Common myeloid progenitor, CD34-positive (primary cell): ENCODE data around the gene MUTYH. TPM values are rescaled to one million over a fixed set of nuclear protein-coding genes. Genes with fewer than 3 reads are reported as not detected.
A peak's percentile ranks its signal among the peaks of the same experiment; 100 is the strongest.
"Not testable (repeated sequence)": the region's sequence is repeated elsewhere in the genome, so short reads cannot be mapped to it uniquely, and the experiment has no call there.

Source experiments
- CTCF ChIA-PET: fragments of 350-600 bp; sonication (Branson Sonifier 250); formaldehyde crosslinking; loops from one replicate; lab custom pipeline; 2021; ENCODE audit warnings: antibody characterized with exemption; lab: Charles Lee
- POLR2A ChIA-PET: fragments of 350-600 bp; sonication (Branson Sonifier 250); formaldehyde crosslinking; loops from one replicate; lab custom pipeline; 2021; ENCODE audit warnings: antibody characterized with exemption; lab: Charles Lee
- DNase-seq, 3 donors: peaks; one replicate each; pipeline versions ENCODE4 v3.0.0 to v3.0.0-alpha.2; 2013
- H3K27ac ChIP-seq, 2 experiments: 1 replicate in 1 of 2; 2 replicates in 1 of 2; pipeline ENCODE4 v1.7.0; 2013; ENCODE audit warnings: inconsistent platforms in 2 of 2, low read length in 2 of 2, mild to moderate bottlenecking in 2 of 2, low read depth in 1 of 2, moderate library complexity in 1 of 2; ENCODE audit not compliant: severe bottlenecking in 2 of 2, insufficient read depth in 1 of 2, poor library complexity in 1 of 2
- H3K27me3 ChIP-seq, 5 experiments: replicated peaks in 2 of 5; 1 replicate in 3 of 5; 2 replicates in 2 of 5; pipeline versions ENCODE4 v1.6.1 to v1.7.0; 2013; ENCODE audit warnings: low read length in 4 of 5, mild to moderate bottlenecking in 2 of 5, moderate library complexity in 2 of 5, inconsistent platforms in 1 of 5; ENCODE audit not compliant: insufficient read depth in 5 of 5, control insufficient read depth in 4 of 5
- H3K36me3 ChIP-seq, 4 experiments: 1 replicate in 2 of 4; 2 replicates in 2 of 4; pipeline versions ENCODE4 v1.6.1 to v1.7.0; 2013; ENCODE audit warnings: low read length in 3 of 4, control low read depth in 1 of 4, mild to moderate bottlenecking in 1 of 4; ENCODE audit not compliant: control insufficient read depth in 4 of 4, insufficient read depth in 4 of 4
- H3K4me1 ChIP-seq, 4 experiments: 1 replicate in 3 of 4; 2 replicates in 1 of 4; pipeline versions ENCODE4 v1.6.1 to v1.7.1; 2013; ENCODE audit warnings: low read length in 3 of 4, mild to moderate bottlenecking in 3 of 4, control low read depth in 1 of 4, inconsistent platforms in 1 of 4, moderate library complexity in 1 of 4; ENCODE audit not compliant: control insufficient read depth in 4 of 4, insufficient read depth in 4 of 4; ENCODE audit errors: control extremely low read depth in 1 of 4
- H3K4me3 ChIP-seq, 7 experiments: 1 replicate in 4 of 7; 2 replicates in 3 of 7; pipeline versions ENCODE4 v1.5.1 to v1.7.0; 2013; ENCODE audit warnings: mild to moderate bottlenecking in 7 of 7, low read length in 6 of 7, moderate library complexity in 6 of 7, inconsistent platforms in 2 of 7, low read depth in 2 of 7, control low read depth in 1 of 7; ENCODE audit not compliant: insufficient read depth in 4 of 7, control insufficient read depth in 1 of 7; ENCODE audit errors: extremely low read depth in 1 of 7
- H3K9me3 ChIP-seq, 5 experiments: 1 replicate in 4 of 5; 2 replicates in 1 of 5; pipeline versions ENCODE4 v1.6.1 to v1.7.1; 2013; ENCODE audit warnings: low read length in 4 of 5, mild to moderate bottlenecking in 2 of 5, inconsistent platforms in 1 of 5, low read depth in 1 of 5, moderate library complexity in 1 of 5; ENCODE audit not compliant: control insufficient read depth in 4 of 5, insufficient read depth in 2 of 5; ENCODE audit errors: control extremely low read depth in 1 of 5
- WGBS: methylation state at CpG from one replicate; pipeline ENCODE4 v1.1.5; 2013; ENCODE audit not compliant: insufficient coverage; 5-methylcytosine and 5-hydroxymethylcytosine counted together
- polyA plus RNA-seq: library from polyadenylated mRNA; unstranded; fragments of 120-200 nt; gene quantifications from one replicate; pipeline ENCODE4 v1.2.1, GENCODE V29; 2013

Gene MUTYH
- 28.7 TPM for polyA plus RNA-seq

DNA sequence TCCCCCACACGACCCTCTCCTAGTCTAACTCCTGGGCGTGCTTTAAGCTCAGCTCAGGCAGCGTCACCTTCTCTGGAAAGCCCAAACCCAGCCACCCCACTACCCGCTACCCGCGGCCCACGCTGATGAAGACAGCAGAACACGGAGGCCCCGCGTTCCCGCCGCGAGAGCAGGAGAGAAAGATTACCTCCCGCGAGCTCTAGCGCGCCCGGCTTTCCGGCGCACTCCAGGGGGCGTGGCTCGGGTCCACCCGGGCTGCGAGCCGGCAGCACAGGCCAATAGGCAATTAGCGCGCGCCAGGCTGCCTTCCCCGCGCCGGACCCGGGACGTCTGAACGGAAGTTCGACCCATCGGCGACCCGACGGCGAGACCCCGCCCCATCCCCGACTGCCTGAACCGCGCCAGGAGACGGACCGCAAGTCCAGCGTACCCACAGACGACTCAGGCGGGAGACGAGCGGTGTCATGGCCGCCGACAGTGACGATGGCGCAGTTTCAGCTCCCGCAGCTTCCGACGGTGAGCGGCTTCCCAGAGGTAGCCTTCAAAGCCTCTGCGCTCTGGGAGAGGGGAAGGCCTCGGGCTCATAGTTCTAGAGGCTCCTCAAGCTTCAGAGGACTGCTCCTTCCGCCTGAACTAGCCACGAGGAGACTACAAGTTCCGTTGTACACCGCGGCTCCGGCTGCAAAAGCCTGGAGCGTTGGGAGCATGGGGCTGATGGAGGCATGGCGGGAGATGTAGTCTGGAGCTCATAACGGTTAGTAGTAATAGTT is at the start of gene MUTYH, which contains the start of gene TOE1:
Gene MUTYH, minus strand, starts transcription at position 652 of the 770 bp plus-strand sequence. CDS start 5,935 bp downstream, outside the sequence.
Gene TOE1, plus strand, starts transcription at position 382 of the 770 bp plus-strand sequence. Its CDS starts 83 bp downstream, at position 465.
- peak within 1 kb of the TSS; percentile 92 to 96 for H3K27ac ChIP-seq
- no peaks in the 10 kb centered on the region for H3K9me3 ChIP-seq
- ChIA-PET CTCF (interaction anchor here (0.7 to 4.5 kb wide), 14 partner anchors 9 to 328 kb away, joined by 3 to 23 read pairs (median 6); partner anchors contain the start of genes HECTD3, HPDL and UROD), POLR2A (interaction anchor here (0.5 to 2.7 kb wide), 17 partner anchors 8 to 1062 kb away, joined by 3 to 18 read pairs (median 3); partner anchors contain the start of genes EIF2B3, HECTD3, HPDL and PRDX1)
- under 1% methylated on average over 54 of the region's 70 CpGs for WGBS
- peaks cover 15 to 38% (median 34%) of the 10 kb centered on the region in 4 experiments for H3K4me1 ChIP-seq
- H3K36me3 ChIP-seq: peaks cover 12 to 42% (median 33%) of the 10 kb centered on the region in 4 experiments
- no peaks in the 10 kb centered on the region for H3K27me3 ChIP-seq
- peak; percentile 90 to 95 (median 93) for DNase-seq
- H3K4me3 ChIP-seq: peak within 1 kb of the TSS; percentile 49 to 95 (median 91)

DNA sequence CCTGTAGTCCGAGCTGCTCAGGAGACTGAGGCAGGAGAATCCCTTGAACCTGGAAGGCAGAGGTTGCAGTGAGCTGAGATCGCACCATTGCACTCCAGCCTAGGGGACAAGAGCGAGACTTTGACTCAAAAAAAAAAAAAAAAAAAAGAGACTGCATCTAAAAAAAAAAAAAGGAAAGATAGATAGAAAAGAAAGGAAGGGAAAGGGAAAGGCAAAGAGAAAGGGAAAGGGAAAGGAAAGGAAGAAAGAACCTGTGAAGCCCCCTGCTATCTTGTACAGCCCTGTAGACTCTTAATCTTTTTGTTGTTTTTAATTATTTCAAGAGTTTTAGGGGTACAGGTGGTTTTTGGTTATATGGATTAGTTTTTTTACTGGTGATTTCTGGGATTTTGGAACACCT is 46.0 kb upstream of the MUTYH start:
- no peak for DNase-seq
- H3K4me1 ChIP-seq: no peaks in the 10 kb centered on the region
- no peaks in the 10 kb centered on the region for H3K9me3 ChIP-seq
- POLR2A ChIA-PET: no interaction called here
- no peak overlapping the region for H3K4me3 ChIP-seq
- no peak overlapping the region for H3K27ac ChIP-seq
- whole genome bisulfite sequencing: 100% methylated on average over 1 of the region's 3 CpGs
- no peaks in the 10 kb centered on the region for H3K36me3 ChIP-seq
- no peaks in the 10 kb centered on the region for H3K27me3 ChIP-seq
- CTCF ChIA-PET: no interaction called here

DNA sequence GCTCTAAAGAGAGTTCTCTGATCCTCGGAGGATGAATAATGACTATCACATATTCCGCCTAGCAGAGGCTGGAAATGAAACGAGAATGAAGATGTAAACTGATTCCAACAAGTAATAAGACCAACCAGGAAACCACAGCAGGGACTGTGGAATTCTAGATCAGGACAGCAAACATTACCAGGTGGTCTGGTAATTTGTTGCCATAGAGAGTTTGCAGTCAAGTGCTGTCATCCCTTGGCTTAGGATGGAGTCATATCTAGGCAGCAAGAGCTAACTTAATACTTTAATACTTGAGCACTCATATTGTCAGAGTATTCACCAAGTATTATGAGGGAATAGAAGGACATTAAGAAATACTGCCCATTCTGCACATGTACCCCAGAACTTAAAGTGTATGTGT is 45.1 kb upstream of the MUTYH start:
- Histone ChIP-seq H3K27ac (no peak overlapping the region), H3K27me3 (no peaks in the 10 kb centered on the region), H3K4me3 (no peak overlapping the region), H3K9me3 (no peaks in the 10 kb centered on the region), H3K36me3 (no peaks in the 10 kb centered on the region), H3K4me1 (no peaks in the 10 kb centered on the region)
- CTCF ChIA-PET: interaction anchor here (1.2 kb wide), 1 partner anchor 109 kb away, joined by 3 read pairs; no protein-coding TSS in a partner anchor
- POLR2A ChIA-PET: no interaction called here
- WGBS: 100% methylated on average over 2 of the region's 3 CpGs
- DNase-seq: no peak

DNA sequence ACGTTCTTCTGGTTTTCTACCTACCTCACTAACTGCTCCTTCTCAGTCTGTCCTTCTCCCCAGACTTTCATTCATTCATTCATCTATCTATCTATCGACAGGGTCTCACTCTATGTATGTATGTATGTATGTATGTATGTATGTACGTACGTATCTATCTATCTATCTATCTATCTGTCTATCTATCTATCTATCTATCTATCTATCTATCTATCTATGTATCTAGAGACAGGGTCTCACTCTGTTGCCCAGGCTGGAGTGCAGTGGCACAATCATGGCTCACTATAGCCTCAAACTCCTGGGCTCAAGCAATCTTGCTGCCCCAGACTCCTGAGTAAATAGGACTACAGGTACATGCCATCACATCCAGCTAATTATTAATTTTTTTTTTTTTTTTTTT is 44.0 kb upstream of the MUTYH start:
- H3K27ac ChIP-seq, H3K9me3 ChIP-seq, H3K4me1 ChIP-seq, H3K36me3 ChIP-seq, DNase-seq, H3K27me3 ChIP-seq, H3K4me3 ChIP-seq: not testable (repeated sequence)
- WGBS: 100% methylated on average over 1 of the region's 4 CpGs
- CTCF ChIA-PET: interaction anchor here (1.2 kb wide), 1 partner anchor 110 kb away, joined by 3 read pairs; no protein-coding TSS in a partner anchor
- POLR2A ChIA-PET: interaction anchor here (0.6 kb wide), 1 partner anchor 19 kb away, joined by 3 read pairs; no protein-coding TSS in a partner anchor

DNA sequence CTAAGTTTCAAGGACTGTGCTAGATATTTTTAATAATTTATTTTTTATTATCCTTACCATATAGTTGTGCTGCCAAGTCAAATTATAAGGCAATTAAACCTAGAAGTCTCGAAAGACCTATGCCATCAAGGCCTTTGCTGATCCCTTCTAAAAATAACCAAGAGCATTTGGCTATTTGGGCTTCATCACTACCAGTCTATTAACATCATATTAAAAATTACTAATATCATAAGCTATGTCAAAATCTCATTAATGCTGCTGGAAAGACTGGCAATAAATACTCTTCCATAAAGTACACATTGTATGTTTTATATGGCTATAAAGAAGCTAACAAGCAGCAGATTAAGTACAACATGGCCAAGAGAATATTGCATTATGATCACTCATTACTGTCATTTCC is 43.0 kb upstream of the MUTYH start:
- no peaks in the 10 kb centered on the region for H3K27me3 ChIP-seq
- POLR2A ChIA-PET: no interaction called here
- CTCF ChIA-PET: no interaction called here
- DNase-seq: no peak
- peaks cover 0 to 1% (median 0%) of the 10 kb centered on the region in 4 experiments for H3K36me3 ChIP-seq
- H3K4me1 ChIP-seq: no peaks in the 10 kb centered on the region
- H3K4me3 ChIP-seq: no peak overlapping the region
- no peaks in the 10 kb centered on the region for H3K9me3 ChIP-seq
- WGBS: no CpG with 5 or more reads among the region's 1 CpG
- H3K27ac ChIP-seq: no peak overlapping the region

DNA sequence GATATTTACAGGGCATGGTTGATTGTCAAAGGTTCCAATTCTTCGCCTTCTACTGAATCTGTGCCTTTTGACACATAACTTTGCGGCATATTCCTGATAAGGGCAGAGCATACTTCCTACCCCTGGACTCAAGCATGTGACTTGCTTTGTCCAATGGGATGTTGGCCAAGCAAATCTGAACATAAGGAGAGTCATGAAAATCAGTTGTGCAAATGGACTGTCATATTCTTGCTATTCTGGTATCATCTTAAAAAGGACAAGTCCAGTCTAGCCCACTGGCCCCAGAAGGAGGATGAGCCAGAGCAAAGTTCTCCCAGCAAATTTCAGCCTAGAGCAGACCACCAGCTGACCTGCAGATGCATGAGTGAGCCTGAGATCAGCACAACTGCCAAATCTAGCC is 41.0 kb upstream of the MUTYH start:
- no peaks in the 10 kb centered on the region for H3K9me3 ChIP-seq
- no peak for DNase-seq
- peaks cover 0 to 1% (median 0%) of the 10 kb centered on the region in 4 experiments for H3K36me3 ChIP-seq
- ChIA-PET CTCF (no interaction called here), POLR2A (interaction anchor here (1.0 kb wide), 1 partner anchor 90 kb away, joined by 3 read pairs; no protein-coding TSS in a partner anchor)
- no peak overlapping the region for H3K4me3 ChIP-seq
- no peaks in the 10 kb centered on the region for H3K4me1 ChIP-seq
- 100% methylated on average over 1 of the region's 2 CpGs for WGBS
- H3K27ac ChIP-seq: no peak overlapping the region
- H3K27me3 ChIP-seq: no peaks in the 10 kb centered on the region

DNA sequence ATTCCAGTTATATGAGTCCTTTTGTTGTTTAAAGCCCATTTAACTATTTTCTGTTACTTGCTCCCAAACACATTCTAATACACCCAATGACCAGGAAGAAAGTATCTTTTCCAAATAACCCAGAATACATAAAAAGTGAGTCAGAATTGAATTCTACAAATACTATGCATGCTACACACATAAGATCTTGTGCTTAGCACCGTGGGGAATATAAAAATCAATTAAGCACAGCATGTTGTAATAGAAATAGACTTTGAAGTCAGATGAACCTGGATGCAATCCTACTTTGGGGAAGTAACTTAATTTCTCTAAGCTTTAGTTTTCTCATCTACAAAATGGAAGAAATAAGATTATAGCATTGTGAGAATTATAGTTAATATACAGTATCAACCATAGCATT is 40.5 kb upstream of the MUTYH start:
- H3K27me3 ChIP-seq: no peaks in the 10 kb centered on the region
- POLR2A ChIA-PET: interaction anchor here (0.6 to 1.0 kb wide), 2 partner anchors 91 to 249 kb away, joined by 3 read pairs; no protein-coding TSS in a partner anchor
- DNase-seq: no peak
- no peak overlapping the region for H3K4me3 ChIP-seq
- no peaks in the 10 kb centered on the region for H3K9me3 ChIP-seq
- H3K27ac ChIP-seq: no peak overlapping the region
- CTCF ChIA-PET: no interaction called here
- WGBS: no CpG with 5 or more reads among the region's 1 CpG
- H3K36me3 ChIP-seq: peaks cover 0 to 1% (median 0%) of the 10 kb centered on the region in 4 experiments
- H3K4me1 ChIP-seq: no peaks in the 10 kb centered on the region
